ENCODE data around the gene MBD5. TPM values are rescaled to one million over a fixed set of nuclear protein-coding genes. Genes with fewer than 3 reads are reported as not detected.

The MBD5 gene
- total and polyA plus RNA-seq, 4 donors, result 27.7 to 58.6 (median 37.8) TPM

DNA sequence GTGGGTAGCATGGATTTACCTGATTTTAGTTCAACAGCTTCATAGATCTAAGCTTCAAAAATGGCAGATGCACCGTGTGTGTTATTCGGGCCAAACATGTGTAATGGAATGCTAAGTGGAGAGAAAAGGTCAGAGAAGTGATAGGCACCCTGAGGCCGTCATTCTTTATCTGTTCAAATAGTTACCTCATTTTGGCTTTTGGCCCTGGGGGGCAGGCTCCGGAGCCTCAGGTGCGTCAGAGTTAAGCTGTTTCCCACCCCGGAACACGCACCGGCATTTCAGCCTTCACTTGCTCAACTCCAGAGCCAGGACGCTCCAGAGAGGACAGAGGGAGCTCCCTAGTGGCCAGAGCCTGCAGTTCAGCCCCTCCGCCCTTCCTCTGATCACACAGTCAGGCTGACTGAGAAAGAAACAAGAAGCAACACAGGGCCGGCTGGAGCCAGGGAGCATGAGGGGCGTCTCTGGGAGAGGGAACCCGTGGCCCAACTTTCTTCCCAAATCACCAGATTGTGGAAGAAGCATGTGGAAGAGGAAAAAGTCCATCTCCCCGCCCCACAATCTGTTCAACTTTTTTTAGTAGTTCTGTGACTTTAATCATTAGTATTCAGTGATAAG, 488.5 kb downstream of the MBD5 start:
- 7% methylated on average over 6 of the region's 14 CpGs for WGBS (ENCODE audit: insufficient coverage)
- Histone ChIP-seq H3K4me3 (ENCODE audit: low read depth, low read length) (peak overlapping the region; percentile 19), H3K36me3 (ENCODE audit: control insufficient read depth, insufficient read depth, low read length) (peaks cover 1% of the 10 kb centered on the region), H3K27me3 (ENCODE audit: control insufficient read depth, insufficient read depth, low read length) (no peaks in the 10 kb centered on the region), H3K4me1 (ENCODE audit: control insufficient read depth, insufficient read depth, low read length) (peaks cover 5% of the 10 kb centered on the region), H3K9me3 (ENCODE audit: control insufficient read depth, insufficient read depth, low read length) (no peaks in the 10 kb centered on the region), H3K27ac (ENCODE audit: low read depth, low read length) (no peak overlapping the region)
- peak; percentile 30 to 87 (median 40) for DNase-seq (ENCODE audit: low read depth in 4 of 6, low spot score in 6 of 6)

DNA sequence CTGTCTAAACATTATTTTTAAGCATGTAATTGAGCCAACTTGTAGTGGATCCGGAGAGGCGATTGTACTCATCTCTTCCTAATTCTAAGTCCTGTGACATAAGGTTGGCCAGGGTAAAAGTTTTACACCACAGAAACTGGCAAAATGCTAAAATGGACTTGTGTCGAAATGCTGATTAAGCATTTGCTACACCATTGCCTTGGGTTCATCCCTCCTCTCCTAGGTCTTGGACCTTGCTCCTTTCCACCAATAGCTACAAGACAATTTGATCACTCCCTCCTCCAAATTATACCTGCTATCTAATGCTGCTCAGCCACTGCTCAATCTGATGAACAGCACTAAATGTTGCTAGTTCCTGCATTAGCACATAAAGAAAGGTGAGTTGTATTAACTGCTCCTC, 491.0 kb downstream of the MBD5 start:
- DNase-seq (ENCODE audit: low read depth in 4 of 6, low spot score in 6 of 6), result no peak
- H3K9me3 ChIP-seq (ENCODE audit: control insufficient read depth, insufficient read depth, low read length), result no peaks in the 10 kb centered on the region
- 86% methylated on average over 2 of the region's 3 CpGs for WGBS (ENCODE audit: insufficient coverage)

DNA sequence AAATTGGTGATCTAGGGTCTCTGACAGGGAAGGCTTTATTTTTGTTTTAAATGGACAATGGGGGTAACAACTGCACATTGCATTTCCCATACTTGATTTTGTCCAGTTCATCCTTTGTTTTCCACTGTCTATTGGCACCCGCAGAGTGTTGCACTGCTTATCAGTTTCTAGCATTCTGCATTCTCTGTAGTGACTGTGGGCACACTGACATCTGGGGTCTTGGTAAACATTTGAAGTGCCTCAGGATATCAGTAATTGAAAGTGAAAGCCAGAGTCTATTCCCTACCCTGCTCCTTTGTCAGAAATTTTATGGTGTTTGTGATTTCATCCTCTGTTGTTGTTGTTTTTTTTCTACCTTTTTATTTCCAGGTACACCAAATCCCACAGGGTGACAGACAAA, 491.6 kb downstream of the MBD5 start:
- no peak overlapping the region for H3K4me3 ChIP-seq (ENCODE audit: low read depth, low read length)
- DNase-seq (ENCODE audit: low read depth in 4 of 6, low spot score in 6 of 6), result no peak
- peaks cover 3% of the 10 kb centered on the region for H3K36me3 ChIP-seq (ENCODE audit: control insufficient read depth, insufficient read depth, low read length)
- H3K4me1 ChIP-seq (ENCODE audit: control insufficient read depth, insufficient read depth, low read length), result peaks cover 5% of the 10 kb centered on the region
- no peaks in the 10 kb centered on the region for H3K9me3 ChIP-seq (ENCODE audit: control insufficient read depth, insufficient read depth, low read length)
- no CpG with 5 or more reads among the region's 1 CpG for WGBS (ENCODE audit: insufficient coverage)
- H3K27ac ChIP-seq (ENCODE audit: low read depth, low read length), result no peak overlapping the region
- H3K27me3 ChIP-seq (ENCODE audit: control insufficient read depth, insufficient read depth, low read length), result no peaks in the 10 kb centered on the region

More for the DNA sequence above, 491.0 kb downstream of the MBD5 start:
- Histone ChIP-seq H3K4me3 (ENCODE audit: low read depth, low read length) (no peak overlapping the region), H3K36me3 (ENCODE audit: control insufficient read depth, insufficient read depth, low read length) (peaks cover 3% of the 10 kb centered on the region), H3K27ac (ENCODE audit: low read depth, low read length) (no peak overlapping the region), H3K27me3 (ENCODE audit: control insufficient read depth, insufficient read depth, low read length) (no peaks in the 10 kb centered on the region), H3K4me1 (ENCODE audit: control insufficient read depth, insufficient read depth, low read length) (peaks cover 5% of the 10 kb centered on the region)

DNA sequence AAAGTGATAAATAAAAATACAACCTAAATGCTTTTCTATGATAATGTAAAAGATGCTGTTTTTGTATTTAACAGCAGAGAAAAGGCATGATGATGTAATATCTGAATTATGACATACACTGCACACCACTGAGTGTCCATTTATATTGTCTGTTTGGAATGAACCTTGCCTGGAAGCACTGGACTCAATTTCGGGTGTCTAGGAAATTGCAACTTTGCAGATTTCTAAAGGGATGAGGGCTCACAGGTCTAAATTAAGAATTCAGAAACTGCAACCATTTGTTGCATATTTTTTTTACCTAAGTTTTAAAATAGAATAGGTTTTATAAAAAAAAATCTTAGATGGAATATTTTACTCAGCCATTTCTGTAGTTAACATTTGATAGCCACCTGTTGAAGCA, 492.5 kb downstream of the MBD5 start:
- Histone ChIP-seq H3K27ac (ENCODE audit: low read depth, low read length) (no peak overlapping the region), H3K9me3 (ENCODE audit: control insufficient read depth, insufficient read depth, low read length) (no peaks in the 10 kb centered on the region), H3K4me3 (ENCODE audit: low read depth, low read length) (no peak overlapping the region), H3K27me3 (ENCODE audit: control insufficient read depth, insufficient read depth, low read length) (no peaks in the 10 kb centered on the region), H3K36me3 (ENCODE audit: control insufficient read depth, insufficient read depth, low read length) (peaks cover 3% of the 10 kb centered on the region), H3K4me1 (ENCODE audit: control insufficient read depth, insufficient read depth, low read length) (peaks cover 5% of the 10 kb centered on the region)
- DNase-seq (ENCODE audit: low read depth in 4 of 6, low spot score in 6 of 6), result no peak
- no CpG with 5 or more reads among the region's 1 CpG for WGBS (ENCODE audit: insufficient coverage)

DNA sequence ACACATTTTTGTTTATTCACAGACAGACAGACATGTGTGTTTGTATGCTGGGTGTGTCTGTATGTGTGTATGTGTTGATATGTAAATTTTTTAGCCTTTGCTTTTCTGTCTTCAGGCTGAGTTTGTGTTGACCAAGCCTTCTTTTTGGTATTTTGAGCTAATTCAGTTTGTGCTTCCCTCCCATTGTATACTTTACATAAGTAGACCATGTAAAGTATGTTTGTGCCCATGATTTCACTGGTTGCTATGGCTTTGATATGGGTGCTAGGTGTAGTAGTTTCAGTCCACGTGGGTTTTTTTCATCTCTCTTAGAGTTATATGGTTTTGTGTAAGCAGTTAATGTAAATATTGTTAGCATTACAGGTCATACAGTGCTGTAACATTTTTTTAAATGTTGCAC, 494.2 kb downstream of the MBD5 start:
- Histone ChIP-seq H3K4me1 (ENCODE audit: control insufficient read depth, insufficient read depth, low read length) (no peaks in the 10 kb centered on the region), H3K27me3 (ENCODE audit: control insufficient read depth, insufficient read depth, low read length) (no peaks in the 10 kb centered on the region), H3K4me3 (ENCODE audit: low read depth, low read length) (no peak overlapping the region), H3K9me3 (ENCODE audit: control insufficient read depth, insufficient read depth, low read length) (no peaks in the 10 kb centered on the region), H3K36me3 (ENCODE audit: control insufficient read depth, insufficient read depth, low read length) (peaks cover 3% of the 10 kb centered on the region), H3K27ac (ENCODE audit: low read depth, low read length) (no peak overlapping the region)
- no peak for DNase-seq (ENCODE audit: low read depth in 4 of 6, low spot score in 6 of 6)
- WGBS (ENCODE audit: insufficient coverage), result no CpG with 5 or more reads among the region's 1 CpG

DNA sequence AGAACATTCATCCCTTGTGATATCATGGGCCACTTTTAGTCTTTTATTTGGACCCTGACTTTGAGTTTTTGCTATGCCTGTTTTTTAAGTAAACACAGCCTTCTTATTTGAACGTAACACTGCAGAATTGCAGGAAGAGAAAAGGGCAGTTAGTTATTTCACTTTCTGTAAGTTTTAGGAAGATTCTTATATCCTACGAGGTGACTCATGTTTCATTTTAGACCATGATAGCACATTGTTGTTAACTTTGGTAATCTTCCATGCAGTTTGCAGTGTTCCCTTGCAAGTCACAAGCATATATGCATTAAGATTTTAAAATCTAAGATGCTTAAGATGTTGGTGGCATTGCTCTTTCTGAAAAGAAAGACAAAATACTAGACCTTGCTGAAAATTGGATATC, 495.1 kb downstream of the MBD5 start:
- no peak overlapping the region for H3K27ac ChIP-seq (ENCODE audit: low read depth, low read length)
- no CpG with 5 or more reads among the region's 2 CpGs for WGBS (ENCODE audit: insufficient coverage)

DNA sequence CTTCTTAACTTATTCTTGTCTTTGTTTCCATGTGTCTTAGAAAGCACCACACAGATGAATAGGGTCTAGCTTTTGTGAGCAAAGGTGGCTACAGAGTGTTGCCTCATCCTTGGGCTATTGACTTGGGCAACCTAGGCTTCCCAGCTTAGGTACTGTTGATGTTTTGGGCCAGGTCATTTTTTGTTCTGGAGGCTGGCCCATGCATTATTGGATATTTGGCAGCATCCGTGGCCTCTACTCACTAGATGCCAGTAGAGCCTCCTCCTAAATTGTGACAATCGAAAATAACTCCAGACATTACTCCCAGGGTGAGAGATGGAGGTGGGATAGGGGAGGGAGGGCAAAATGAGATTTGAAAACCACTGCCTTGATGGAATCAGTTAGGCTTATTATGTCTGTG, 496.4 kb downstream of the MBD5 start:
- Histone ChIP-seq H3K27me3 (ENCODE audit: control insufficient read depth, insufficient read depth, low read length) (no peaks in the 10 kb centered on the region), H3K36me3 (ENCODE audit: control insufficient read depth, insufficient read depth, low read length) (peaks cover 3% of the 10 kb centered on the region), H3K4me3 (ENCODE audit: low read depth, low read length) (no peak overlapping the region), H3K9me3 (ENCODE audit: control insufficient read depth, insufficient read depth, low read length) (no peaks in the 10 kb centered on the region), H3K4me1 (ENCODE audit: control insufficient read depth, insufficient read depth, low read length) (no peaks in the 10 kb centered on the region), H3K27ac (ENCODE audit: low read depth, low read length) (no peak overlapping the region)
- no peak for DNase-seq (ENCODE audit: low read depth in 4 of 6, low spot score in 6 of 6)
- no CpG with 5 or more reads among the region's 2 CpGs for WGBS (ENCODE audit: insufficient coverage)

More for the DNA sequence above, 495.1 kb downstream of the MBD5 start:
- Histone ChIP-seq H3K9me3 (ENCODE audit: control insufficient read depth, insufficient read depth, low read length) (no peaks in the 10 kb centered on the region), H3K4me1 (ENCODE audit: control insufficient read depth, insufficient read depth, low read length) (no peaks in the 10 kb centered on the region), H3K36me3 (ENCODE audit: control insufficient read depth, insufficient read depth, low read length) (peaks cover 3% of the 10 kb centered on the region), H3K4me3 (ENCODE audit: low read depth, low read length) (no peak overlapping the region), H3K27me3 (ENCODE audit: control insufficient read depth, insufficient read depth, low read length) (no peaks in the 10 kb centered on the region)
- no peak for DNase-seq (ENCODE audit: low read depth in 4 of 6, low spot score in 6 of 6)

DNA sequence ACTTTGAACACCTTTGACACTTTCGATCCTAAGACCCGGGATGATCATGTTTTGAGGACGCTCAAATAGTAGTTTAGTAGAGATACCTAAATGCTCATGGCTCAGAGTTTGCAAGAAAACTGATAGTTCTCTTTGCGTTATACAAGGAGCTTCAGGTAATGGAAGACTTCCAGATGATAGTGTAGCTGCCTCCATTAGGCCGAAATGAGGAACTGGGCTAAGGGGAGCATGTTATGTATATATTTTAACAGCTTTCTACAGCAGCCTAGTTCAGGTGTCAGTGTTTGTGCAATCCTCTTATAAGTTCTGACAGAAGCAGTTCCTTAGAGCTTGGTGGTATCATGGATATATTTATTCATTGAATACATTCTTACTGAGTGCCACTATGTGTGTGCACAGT, 496.9 kb downstream of the MBD5 start:
- peaks cover 3% of the 10 kb centered on the region for H3K36me3 ChIP-seq (ENCODE audit: control insufficient read depth, insufficient read depth, low read length)
- H3K4me3 ChIP-seq (ENCODE audit: low read depth, low read length), result no peak overlapping the region
- H3K9me3 ChIP-seq (ENCODE audit: control insufficient read depth, insufficient read depth, low read length), result no peaks in the 10 kb centered on the region
- WGBS (ENCODE audit: insufficient coverage), result 93% methylated on average over 3 of the region's 5 CpGs
- DNase-seq (ENCODE audit: low read depth in 4 of 6, low spot score in 6 of 6), result no peak
- no peaks in the 10 kb centered on the region for H3K27me3 ChIP-seq (ENCODE audit: control insufficient read depth, insufficient read depth, low read length)
- H3K4me1 ChIP-seq (ENCODE audit: control insufficient read depth, insufficient read depth, low read length), result no peaks in the 10 kb centered on the region
- H3K27ac ChIP-seq (ENCODE audit: low read depth, low read length), result no peak overlapping the region

DNA sequence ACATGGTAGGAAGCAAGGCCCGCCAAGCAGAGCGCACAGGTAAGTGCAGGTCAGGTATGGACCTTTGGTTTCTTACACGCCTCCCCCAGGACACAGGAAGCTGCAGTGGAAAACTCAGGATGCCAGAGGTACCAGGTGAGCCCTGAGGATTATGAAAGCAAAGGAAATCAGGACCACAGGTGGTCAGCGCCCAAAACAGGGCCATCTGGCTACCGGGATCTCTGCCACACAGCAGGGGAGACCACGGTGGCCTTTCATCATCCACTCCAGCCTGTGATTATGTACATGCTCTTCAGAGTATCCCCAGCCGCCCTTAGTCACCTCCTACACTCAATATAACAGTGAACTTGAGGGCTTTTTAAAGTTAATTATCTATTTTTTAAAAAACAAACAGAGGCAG, 498.1 kb downstream of the MBD5 start:
- H3K4me1 ChIP-seq (ENCODE audit: control insufficient read depth, insufficient read depth, low read length), result no peaks in the 10 kb centered on the region
- H3K27ac ChIP-seq (ENCODE audit: low read depth, low read length), result no peak overlapping the region
- WGBS (ENCODE audit: insufficient coverage), result 100% methylated on average over 3 of the region's 7 CpGs
- no peak for DNase-seq (ENCODE audit: low read depth in 4 of 6, low spot score in 6 of 6)
- H3K4me3 ChIP-seq (ENCODE audit: low read depth, low read length), result no peak overlapping the region
- no peaks in the 10 kb centered on the region for H3K27me3 ChIP-seq (ENCODE audit: control insufficient read depth, insufficient read depth, low read length)
- H3K36me3 ChIP-seq (ENCODE audit: control insufficient read depth, insufficient read depth, low read length), result peaks cover 3% of the 10 kb centered on the region
- H3K9me3 ChIP-seq (ENCODE audit: control insufficient read depth, insufficient read depth, low read length), result no peaks in the 10 kb centered on the region

DNA sequence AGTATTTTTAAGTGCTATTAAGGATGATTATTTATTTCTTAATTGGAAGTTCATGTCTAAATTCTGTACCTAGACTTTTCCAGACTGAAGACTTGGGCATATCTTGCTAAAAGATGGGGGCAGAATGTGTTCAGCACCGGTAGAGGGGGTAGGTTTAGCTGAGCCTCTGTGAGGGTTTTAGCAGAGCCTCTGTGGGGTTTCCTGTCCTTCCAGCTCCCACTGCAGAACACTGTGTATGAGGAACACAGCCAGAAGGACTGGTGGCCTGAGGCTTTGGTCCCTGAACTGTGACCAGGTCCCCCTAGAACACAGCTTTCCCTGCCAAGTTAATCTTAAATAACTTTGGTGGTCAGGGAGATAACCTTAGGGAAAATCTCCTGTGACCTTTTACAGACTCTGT, 500.3 kb downstream of the MBD5 start:
- H3K27me3 ChIP-seq (ENCODE audit: control insufficient read depth, insufficient read depth, low read length), result no peaks in the 10 kb centered on the region
- H3K9me3 ChIP-seq (ENCODE audit: control insufficient read depth, insufficient read depth, low read length), result no peaks in the 10 kb centered on the region
- no peak overlapping the region for H3K27ac ChIP-seq (ENCODE audit: low read depth, low read length)
- no peak overlapping the region for H3K4me3 ChIP-seq (ENCODE audit: low read depth, low read length)
- no peaks in the 10 kb centered on the region for H3K36me3 ChIP-seq (ENCODE audit: control insufficient read depth, insufficient read depth, low read length)
- H3K4me1 ChIP-seq (ENCODE audit: control insufficient read depth, insufficient read depth, low read length), result no peaks in the 10 kb centered on the region
- WGBS (ENCODE audit: insufficient coverage), result 55% methylated on average over 1 of the region's 1 CpG
- no peak for DNase-seq (ENCODE audit: low read depth in 4 of 6, low spot score in 6 of 6)
